HCT116 (cell line): ENCODE measurements around the gene PLVAP. TPM values are rescaled to one million over a fixed set of nuclear protein-coding genes. Genes with fewer than 3 reads are reported as not detected.

ENCODE experiments used
- ATAC-seq: fragments of 200-7000 bp; cut with Tn5 transposase; 2 replicates; pipeline ENCODE4 v1.9.1; 2020; ENCODE audit warnings: mild to moderate bottlenecking, moderate library complexity
- BruUV-seq: library from RNA; stranded (reverse); fragments of 400-500 nt; replicated peaks from 2 replicates; lab custom pipeline; 2021; lab: Mats Ljungman, UMichigan
- CTCF ChIA-PET: fragments of 300-600 bp; sonication (Branson Sonifier 250); formaldehyde crosslinking; loops from one replicate; lab custom pipeline; 2021; ENCODE audit warnings: antibody characterized with exemption; lab: Charles Lee
- POLR2A ChIA-PET: fragments of 300-600, 350-600 bp; sonication (Branson Sonifier 250); formaldehyde crosslinking; loops from one replicate; lab custom pipeline; 2021; ENCODE audit warnings: antibody characterized with exemption; lab: Charles Lee
- RAD21 ChIA-PET, 2 experiments: fragments of 300-600 bp; sonication (Branson Sonifier 250); formaldehyde crosslinking; loops; one replicate each; lab custom pipeline; 2023; ENCODE audit warnings: low total read pairs in 2 of 2; ENCODE audit not compliant: uncharacterized antibody in 2 of 2, unreplicated experiment in 2 of 2, low non-redundant PET in 1 of 2; lab: Charles Lee
- DNase-seq: peaks from one replicate; pipeline ENCODE4 v3.0.0-alpha.2; 2010; ENCODE audit warnings: low read depth, low spot score
- H2AFZ ChIP-seq: fragments of 200-600 bp; shearing (Covaris generic), sonication (generic); 2 replicates; pipeline ENCODE4 v1.6.1; 2017; ENCODE audit warnings: low read depth, mixed run types, mixed read lengths, antibody characterized with exemption, low read length; ENCODE audit not compliant: poor library complexity, severe bottlenecking
- H3K27ac ChIP-seq: 2 replicates; pipeline ENCODE4 v1.5.1; 2012; ENCODE audit warnings: low read depth, low read length
- H3K27me3 ChIP-seq: fragments of 200-600 bp; sonication (generic); 2 replicates; pipeline ENCODE4 v1.6.1; 2016; ENCODE audit warnings: mixed run types, low read length, mixed read lengths; ENCODE audit not compliant: insufficient read depth
- H3K36me3 ChIP-seq, 2 experiments: fragments of 200-500 bp in 1 of 2; fragments of 200-600 bp in 1 of 2; sonication (Bioruptor generic) in 1 of 2; sonication (generic) in 1 of 2; 2 replicates each; pipeline versions ENCODE4 v1.5.1 to v1.6.1; 2014 to 2016; ENCODE audit warnings: low read length in 2 of 2, inconsistent platforms in 1 of 2, mixed read lengths in 1 of 2, mixed run types in 1 of 2; ENCODE audit not compliant: insufficient read depth in 2 of 2, control insufficient read depth in 1 of 2
- H3K4me1 ChIP-seq, 2 experiments: fragments of 200-600 bp in 1 of 2; sonication (generic) in 1 of 2; 2 replicates each; pipeline versions ENCODE4 v1.5.1 to v1.6.1; 2012 to 2017; ENCODE audit warnings: low read length in 2 of 2, inconsistent platforms in 1 of 2, mild to moderate bottlenecking in 1 of 2, mixed read lengths in 1 of 2, mixed run types in 1 of 2, moderate library complexity in 1 of 2; ENCODE audit not compliant: insufficient read depth in 2 of 2, control insufficient read depth in 1 of 2
- H3K4me2 ChIP-seq: fragments of 200-600 bp; sonication (generic); 2 replicates; pipeline ENCODE4 v1.6.1; 2017; ENCODE audit warnings: mixed run types, low read length, mixed read lengths
- H3K4me3 ChIP-seq, 2 experiments: fragments of 200-600 bp in 1 of 2; sonication (generic) in 1 of 2; replicated peaks in 1 of 2; 2 replicates each; pipeline ENCODE4 v1.5.1; 2011 to 2016; ENCODE audit warnings: low read length in 2 of 2, control low read depth in 1 of 2, low read depth in 1 of 2, mild to moderate bottlenecking in 1 of 2, mixed read lengths in 1 of 2, mixed run types in 1 of 2
- H3K79me2 ChIP-seq: fragments of 200-600 bp; sonication (generic); 2 replicates; pipeline ENCODE4 v1.6.1; 2017; ENCODE audit warnings: mild to moderate bottlenecking, mixed run types, low read length, moderate library complexity, mixed read lengths; ENCODE audit not compliant: insufficient read depth
- H3K9ac ChIP-seq: fragments of 200-600 bp; sonication (generic); 2 replicates; pipeline ENCODE4 v1.6.1; 2016; ENCODE audit warnings: low read length, mixed read lengths
- H3K9me2 ChIP-seq: fragments of 200-600 bp; sonication (generic), shearing (Covaris generic); 2 replicates; pipeline ENCODE4 v1.6.1; 2017; ENCODE audit warnings: mixed run types, mild to moderate bottlenecking, moderate library complexity; ENCODE audit not compliant: insufficient read depth
- H3K9me3 ChIP-seq, 2 experiments: fragments of 200-500 bp in 1 of 2; fragments of 200-600 bp in 1 of 2; sonication (Bioruptor generic) in 1 of 2; sonication (generic) in 1 of 2; 2 replicates each; pipeline ENCODE4 v1.6.1; 2014 to 2017; ENCODE audit warnings: low read length in 2 of 2, mixed read lengths in 2 of 2, inconsistent platforms in 1 of 2, low read depth in 1 of 2, mild to moderate bottlenecking in 1 of 2, mixed run types in 1 of 2, moderate library complexity in 1 of 2; ENCODE audit not compliant: control insufficient read depth in 1 of 2, insufficient read depth in 1 of 2
- H4K20me1 ChIP-seq: fragments of 200-600 bp; sonication (generic), shearing (Covaris generic); 2 replicates; pipeline ENCODE4 v1.6.1; 2017; ENCODE audit warnings: mixed run types, mild to moderate bottlenecking, moderate library complexity; ENCODE audit not compliant: insufficient read depth
- CEBPB ChIP-seq: IDR thresholded peaks from 2 replicates; pipeline ENCODE4 v1.6.1; 2012; ENCODE audit warnings: low read depth
- EGR1 ChIP-seq: IDR thresholded peaks from 2 replicates; pipeline ENCODE4 v1.6.1; 2012; ENCODE audit warnings: low read depth
- ELF1 ChIP-seq: IDR thresholded peaks from 2 replicates; pipeline ENCODE4 v1.6.1; 2012; ENCODE audit warnings: low read depth, borderline replicate concordance
- JUND ChIP-seq: IDR thresholded peaks from 2 replicates; pipeline ENCODE4 v1.6.1; 2012
- POLR2A ChIP-seq: IDR thresholded peaks from 2 replicates; pipeline ENCODE4 v1.7.0; 2011; ENCODE audit warnings: borderline replicate concordance; ENCODE audit not compliant: insufficient read depth, insufficient read length; ENCODE audit errors: extremely low read depth
- RAD21 ChIP-seq: IDR thresholded peaks from 2 replicates; pipeline ENCODE4 v1.6.1; 2012; ENCODE audit warnings: low read depth, mild to moderate bottlenecking
- TCF7L2 ChIP-seq: IDR thresholded peaks from 2 replicates; pipeline ENCODE4 v1.7.0; 2011; ENCODE audit warnings: borderline replicate concordance, inconsistent platforms; ENCODE audit not compliant: insufficient read depth, insufficient read length; ENCODE audit errors: extremely low read depth
- YY1 ChIP-seq: IDR thresholded peaks from 2 replicates; pipeline ENCODE4 v1.6.1; 2011; ENCODE audit warnings: low read length, low read depth, moderate library complexity, mild to moderate bottlenecking; ENCODE audit not compliant: insufficient replicate concordance; ENCODE audit errors: extremely low read depth
- intact Hi-C: fragments of 100-400 bp; cut with micrococcal nuclease; formaldehyde crosslinking; loops from 2 replicates; pipeline ENCODE4 v1.10.0; 2022
- total RNA-seq: library from RNA; stranded (reverse); gene quantifications from one replicate; pipeline ENCODE4 v1.2.1, GENCODE V29; 2021; ENCODE audit not compliant: unreplicated experiment
- TF ChIP-seq, protein P1 (sequence below): IDR thresholded peaks from 2 replicates; pipeline ENCODE4 v1.6.1; 2012
- TF ChIP-seq, protein P2 (sequence below), 3 experiments: fragments of 200-600 bp in 1 of 3; sonication (generic) in 1 of 3; IDR thresholded peaks in 2 of 3; conservative IDR thresholded peaks in 1 of 3; 2 replicates each; pipeline ENCODE4 v1.5.1; 2012 to 2017; ENCODE audit warnings: low read depth in 2 of 3, low read length in 2 of 3, antibody characterized with exemption in 1 of 3, borderline replicate concordance in 1 of 3, control low read depth in 1 of 3, mild to moderate bottlenecking in 1 of 3, mixed read lengths in 1 of 3, mixed run types in 1 of 3, moderate library complexity in 1 of 3; ENCODE audit not compliant: insufficient read depth in 1 of 3

Gene PLVAP
- total RNA-seq, 1 experiment from 2014 or later: 0.47 TPM

DNA sequence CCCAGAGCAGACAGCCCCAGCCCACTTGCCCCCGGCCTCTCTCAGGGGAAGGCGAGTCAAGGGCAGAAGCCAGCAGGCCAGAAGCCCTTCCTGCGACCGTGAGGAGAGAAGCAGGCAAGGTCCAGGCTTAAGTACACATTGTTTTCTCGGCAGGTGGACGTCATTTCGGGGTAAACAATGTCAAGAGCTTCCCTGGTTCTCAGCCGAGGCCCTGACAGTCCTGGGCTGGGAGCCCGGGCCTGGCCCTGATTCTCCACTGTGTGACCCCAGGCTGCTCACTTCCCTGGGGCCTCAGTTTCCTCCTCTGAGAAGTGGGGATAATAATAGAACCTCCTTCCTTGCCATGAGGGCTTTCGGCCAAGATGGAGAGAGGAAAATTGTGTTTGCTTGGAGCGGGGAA, 19.4 kb downstream of the PLVAP start (continued):
- TF ChIP-seq RAD21 (no peak), ELF1 (no peak), YY1 (no peak), EGR1 (no peak), CEBPB (no peak), POLR2A (no peak)
- TF ChIP-seq, protein P1, sequence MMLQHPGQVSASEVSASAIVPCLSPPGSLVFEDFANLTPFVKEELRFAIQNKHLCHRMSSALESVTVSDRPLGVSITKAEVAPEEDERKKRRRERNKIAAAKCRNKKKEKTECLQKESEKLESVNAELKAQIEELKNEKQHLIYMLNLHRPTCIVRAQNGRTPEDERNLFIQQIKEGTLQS: no peak
- TF ChIP-seq, all 23 proteins: peak for 0

DNA sequence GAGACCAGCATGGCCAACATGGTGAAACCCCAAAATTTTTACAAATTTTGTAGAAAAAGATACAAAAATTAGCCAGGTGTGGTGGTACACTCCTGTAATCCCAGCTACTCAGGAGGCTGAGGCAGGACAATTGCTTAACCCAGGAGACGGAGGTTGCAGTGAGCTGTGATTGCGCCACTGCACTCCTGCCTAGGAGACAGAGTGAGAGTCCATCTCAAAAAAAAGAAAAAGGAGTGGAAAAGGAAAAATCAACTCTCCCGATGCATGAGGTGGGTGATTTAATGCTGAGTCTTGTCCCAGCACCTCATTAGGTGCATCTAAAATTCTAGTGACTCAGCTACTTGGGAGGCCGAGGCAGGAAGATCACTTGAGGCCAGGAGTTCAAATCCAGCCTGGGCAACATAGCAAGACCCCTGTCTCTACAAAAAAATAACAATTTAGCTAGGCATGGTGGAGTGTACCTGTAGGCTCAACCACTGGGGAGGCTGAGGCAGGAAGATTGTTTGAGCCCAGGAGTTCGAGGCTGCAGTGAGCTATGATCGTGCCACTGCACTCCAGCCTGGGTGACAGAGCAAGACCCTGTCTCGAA, 20.0 kb downstream of the PLVAP start:
- Histone ChIP-seq H3K36me3 (no peaks in the 10 kb centered on the region), H3K27me3 (no peaks in the 10 kb centered on the region), H3K27ac (no peak overlapping the region), H3K9me3 (no peaks in the 10 kb centered on the region), H3K9ac (no peak overlapping the region), H3K79me2 (no peaks in the 10 kb centered on the region), H3K9me2 (no peaks in the 10 kb centered on the region), H3K4me3 (no peak overlapping the region), H3K4me2 (no peak overlapping the region), H2AFZ (no peak overlapping the region)
- ATAC-seq: no peak
- ChIA-PET POLR2A (no interaction called here), CTCF (interaction anchor here (1.0 to 1.8 kb wide), 2 partner anchors 9 to 12 kb away, joined by 4 read pairs; no protein-coding TSS in a partner anchor), RAD21 (no interaction called here)
- no peak for DNase-seq
- intact Hi-C loops: no loop called here
- no TSS peak for BruUV-seq
- TF ChIP-seq EGR1 (no peak), CEBPB (no peak), JUND (no peak), TCF7L2 (no peak), ELF1 (no peak)
- TF ChIP-seq, protein P2, sequence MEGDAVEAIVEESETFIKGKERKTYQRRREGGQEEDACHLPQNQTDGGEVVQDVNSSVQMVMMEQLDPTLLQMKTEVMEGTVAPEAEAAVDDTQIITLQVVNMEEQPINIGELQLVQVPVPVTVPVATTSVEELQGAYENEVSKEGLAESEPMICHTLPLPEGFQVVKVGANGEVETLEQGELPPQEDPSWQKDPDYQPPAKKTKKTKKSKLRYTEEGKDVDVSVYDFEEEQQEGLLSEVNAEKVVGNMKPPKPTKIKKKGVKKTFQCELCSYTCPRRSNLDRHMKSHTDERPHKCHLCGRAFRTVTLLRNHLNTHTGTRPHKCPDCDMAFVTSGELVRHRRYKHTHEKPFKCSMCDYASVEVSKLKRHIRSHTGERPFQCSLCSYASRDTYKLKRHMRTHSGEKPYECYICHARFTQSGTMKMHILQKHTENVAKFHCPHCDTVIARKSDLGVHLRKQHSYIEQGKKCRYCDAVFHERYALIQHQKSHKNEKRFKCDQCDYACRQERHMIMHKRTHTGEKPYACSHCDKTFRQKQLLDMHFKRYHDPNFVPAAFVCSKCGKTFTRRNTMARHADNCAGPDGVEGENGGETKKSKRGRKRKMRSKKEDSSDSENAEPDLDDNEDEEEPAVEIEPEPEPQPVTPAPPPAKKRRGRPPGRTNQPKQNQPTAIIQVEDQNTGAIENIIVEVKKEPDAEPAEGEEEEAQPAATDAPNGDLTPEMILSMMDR (IDR thresholded peaks at IDR 0.05 in 2 of 3, conservative IDR thresholded peaks at IDR 0.05 in 1 of 3; ENCODE audit: borderline replicate concordance in 1 of 3, insufficient read depth in 1 of 3, low read depth in 2 of 3, low read length in 2 of 3): no peak
- TF ChIP-seq, all 23 proteins: peak for 0
- Histone ChIP-seq H4K20me1 (no peaks in the 10 kb centered on the region), H3K4me1 (peaks cover 6 to 10% of the 10 kb centered on the region in 2 experiments; a peak in 3 of 4 replicates)
